ENCODE measurements around the gene NLE1.
"Not testable (repeated sequence)": the region's sequence is repeated elsewhere in the genome, so short reads cannot be mapped to it uniquely, and the experiment has no call there.

Gene NLE1

GRCh38 chr17:35110791-35111190, 31.3 kb downstream of the NLE1 start:
- H3K27me3 ChIP-seq (ENCODE audit: control insufficient read depth, insufficient read depth, low read length); H3K4me1 ChIP-seq (ENCODE audit: control insufficient read depth, insufficient read depth, low read length); H3K9ac ChIP-seq (ENCODE audit: low read length); H3K36me3 ChIP-seq (ENCODE audit: control insufficient read depth, insufficient read depth, low read length); H3K27ac ChIP-seq (ENCODE audit: low read depth, low read length); H3K4me3 ChIP-seq (ENCODE audit: low read length): not testable (repeated sequence)

- peaks cover 15% of the 10 kb centered on the region for H3K36me3 ChIP-seq (ENCODE audit: control insufficient read depth, insufficient read depth, low read length)
- no peak overlapping the region for H3K4me3 ChIP-seq (ENCODE audit: low read length)
- no peak overlapping the region for H3K27ac ChIP-seq (ENCODE audit: low read depth, low read length)
- no peaks in the 10 kb centered on the region for H3K4me1 ChIP-seq (ENCODE audit: control insufficient read depth, insufficient read depth, low read length)
- no peak overlapping the region for H3K9ac ChIP-seq (ENCODE audit: low read length)
- H3K27me3 ChIP-seq (ENCODE audit: control insufficient read depth, insufficient read depth, low read length): no peaks in the 10 kb centered on the region
Measured at GRCh38 chr17:35104844-35105450, 37.2 kb downstream of the NLE1 start.

- Histone ChIP-seq H3K36me3 (ENCODE audit: control insufficient read depth, insufficient read depth, low read length) (peaks cover 15% of the 10 kb centered on the region), H3K4me1 (ENCODE audit: control insufficient read depth, insufficient read depth, low read length) (no peaks in the 10 kb centered on the region), H3K27me3 (ENCODE audit: control insufficient read depth, insufficient read depth, low read length) (no peaks in the 10 kb centered on the region), H3K27ac (ENCODE audit: low read depth, low read length) (no peak overlapping the region), H3K4me3 (ENCODE audit: low read length) (no peak overlapping the region), H3K9ac (ENCODE audit: low read length) (no peak overlapping the region)
Measured at GRCh38 chr17:35103271-35103670, 38.8 kb downstream of the NLE1 start.

GRCh38 chr17:35101725-35102124, 40.4 kb downstream of the NLE1 start:
- H3K36me3 ChIP-seq (ENCODE audit: control insufficient read depth, insufficient read depth, low read length): peaks cover 15% of the 10 kb centered on the region

DNA sequence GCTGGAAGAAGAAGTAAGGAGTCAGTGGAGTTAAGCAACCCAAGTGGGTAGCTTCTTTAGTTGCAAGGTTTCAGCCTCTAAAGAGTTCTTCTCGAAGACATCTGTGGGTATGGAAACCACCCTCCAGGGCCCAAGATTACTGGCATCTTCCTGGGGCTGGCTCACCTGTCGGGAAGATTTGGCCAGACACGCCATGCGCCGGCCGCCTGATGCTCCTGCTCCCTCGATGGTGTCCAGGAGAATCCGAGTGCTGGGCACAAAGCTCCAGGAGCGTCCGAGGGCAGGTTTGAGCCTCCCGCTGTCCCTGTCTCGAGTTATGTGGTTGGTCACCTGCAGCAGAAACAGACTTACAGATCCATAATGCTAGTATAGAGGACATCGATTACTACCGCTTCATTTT, 41.1 kb downstream of the NLE1 start:
- no peak overlapping the region for H3K4me3 ChIP-seq (ENCODE audit: low read length)
- no peaks in the 10 kb centered on the region for H3K27me3 ChIP-seq (ENCODE audit: control insufficient read depth, insufficient read depth, low read length)
- no peaks in the 10 kb centered on the region for H3K4me1 ChIP-seq (ENCODE audit: control insufficient read depth, insufficient read depth, low read length)
- no peak overlapping the region for H3K27ac ChIP-seq (ENCODE audit: low read depth, low read length)
- H3K9ac ChIP-seq (ENCODE audit: low read length): no peak overlapping the region
- peaks cover 14% of the 10 kb centered on the region for H3K36me3 ChIP-seq (ENCODE audit: control insufficient read depth, insufficient read depth, low read length)

More at GRCh38 chr17:35101725-35102124, 40.4 kb downstream of the NLE1 start:
- H3K27me3 ChIP-seq (ENCODE audit: control insufficient read depth, insufficient read depth, low read length): no peaks in the 10 kb centered on the region
- H3K4me3 ChIP-seq (ENCODE audit: low read length): no peak overlapping the region
- H3K4me1 ChIP-seq (ENCODE audit: control insufficient read depth, insufficient read depth, low read length): no peaks in the 10 kb centered on the region
- H3K9ac ChIP-seq (ENCODE audit: low read length): no peak overlapping the region
- H3K27ac ChIP-seq (ENCODE audit: low read depth, low read length): no peak overlapping the region

DNA sequence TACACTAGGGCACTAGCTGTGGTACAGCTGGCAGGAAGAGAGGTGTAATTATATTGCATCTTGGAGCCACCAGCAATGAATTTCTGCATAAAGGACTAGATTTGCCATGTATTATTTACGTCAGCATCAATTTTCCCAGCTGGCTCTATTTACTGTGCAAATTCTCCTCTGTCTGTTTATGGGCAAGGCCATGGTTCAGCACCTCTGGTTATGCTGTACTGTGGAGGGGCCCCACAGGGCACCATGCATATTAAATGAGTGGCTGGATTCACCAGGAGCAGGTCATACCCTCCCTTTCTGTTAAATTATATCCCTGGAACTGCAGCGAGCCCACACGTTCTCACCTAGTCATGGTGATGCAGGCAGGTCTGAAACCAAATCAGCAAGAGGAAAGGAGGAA, 42.2 kb downstream of the NLE1 start:
- peaks cover 10% of the 10 kb centered on the region for H3K36me3 ChIP-seq (ENCODE audit: control insufficient read depth, insufficient read depth, low read length)
- no peak overlapping the region for H3K4me3 ChIP-seq (ENCODE audit: low read length)
- no peak overlapping the region for H3K27ac ChIP-seq (ENCODE audit: low read depth, low read length)
- no peak overlapping the region for H3K9ac ChIP-seq (ENCODE audit: low read length)
- H3K27me3 ChIP-seq (ENCODE audit: control insufficient read depth, insufficient read depth, low read length): no peaks in the 10 kb centered on the region
- H3K4me1 ChIP-seq (ENCODE audit: control insufficient read depth, insufficient read depth, low read length): no peaks in the 10 kb centered on the region

DNA sequence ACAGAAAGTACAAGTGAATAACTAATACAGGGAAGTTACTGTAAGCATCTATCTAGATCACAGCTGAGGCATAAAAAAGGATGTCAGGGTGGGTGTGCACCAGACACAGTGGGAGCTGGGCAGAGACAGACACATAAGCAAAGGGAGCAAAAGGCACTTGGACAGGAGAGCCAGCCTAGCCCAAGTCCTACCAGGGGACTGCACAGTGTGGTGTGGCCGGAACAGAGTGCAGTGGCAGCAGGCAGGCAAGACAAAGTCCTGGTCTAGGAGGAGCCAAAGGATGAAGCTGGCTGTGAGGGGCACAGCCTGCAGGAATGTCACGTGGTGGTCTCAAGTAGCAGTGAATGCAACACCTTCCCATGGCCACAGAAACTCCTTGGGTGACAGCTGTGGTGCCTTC, 44.3 kb downstream of the NLE1 start:
- H3K4me1 ChIP-seq (ENCODE audit: control insufficient read depth, insufficient read depth, low read length): no peaks in the 10 kb centered on the region
- H3K27ac ChIP-seq (ENCODE audit: low read depth, low read length): no peak overlapping the region
- no peaks in the 10 kb centered on the region for H3K27me3 ChIP-seq (ENCODE audit: control insufficient read depth, insufficient read depth, low read length)
- H3K9ac ChIP-seq (ENCODE audit: low read length): no peak overlapping the region
- no peak overlapping the region for H3K4me3 ChIP-seq (ENCODE audit: low read length)
- peaks cover 5% of the 10 kb centered on the region for H3K36me3 ChIP-seq (ENCODE audit: control insufficient read depth, insufficient read depth, low read length)

- Histone ChIP-seq H3K4me1 (ENCODE audit: control insufficient read depth, insufficient read depth, low read length) (no peaks in the 10 kb centered on the region), H3K27ac (ENCODE audit: low read depth, low read length) (no peak overlapping the region), H3K4me3 (ENCODE audit: low read length) (no peak overlapping the region), H3K36me3 (ENCODE audit: control insufficient read depth, insufficient read depth, low read length) (peaks cover 4% of the 10 kb centered on the region), H3K27me3 (ENCODE audit: control insufficient read depth, insufficient read depth, low read length) (no peaks in the 10 kb centered on the region), H3K9ac (ENCODE audit: low read length) (no peak overlapping the region)
Measured at GRCh38 chr17:35095741-35096140, 46.4 kb downstream of the NLE1 start.

DNA sequence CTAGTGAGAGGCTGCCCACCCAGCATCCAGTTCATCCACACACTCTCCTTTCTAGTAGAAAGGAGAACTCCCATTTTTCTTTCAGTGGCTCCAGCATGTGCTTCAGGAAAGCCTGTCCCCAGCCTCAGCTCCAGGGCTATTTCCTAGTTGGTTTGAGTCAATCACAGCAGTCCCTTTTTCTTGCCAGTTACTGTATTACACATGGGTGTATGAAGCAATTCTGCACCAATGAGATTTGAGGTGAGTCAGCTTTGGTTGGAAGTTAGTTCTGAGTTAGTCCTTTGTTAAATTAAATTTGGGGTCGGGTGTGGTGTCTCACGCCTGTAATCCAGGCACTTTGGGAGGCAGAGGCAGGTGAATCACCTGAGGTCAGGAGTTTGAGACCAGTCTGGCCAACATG, 47.2 kb downstream of the NLE1 start:
- Histone ChIP-seq H3K4me3 (ENCODE audit: low read length) (no peak overlapping the region), H3K27ac (ENCODE audit: low read depth, low read length) (no peak overlapping the region), H3K36me3 (ENCODE audit: control insufficient read depth, insufficient read depth, low read length) (no peaks in the 10 kb centered on the region), H3K4me1 (ENCODE audit: control insufficient read depth, insufficient read depth, low read length) (no peaks in the 10 kb centered on the region), H3K27me3 (ENCODE audit: control insufficient read depth, insufficient read depth, low read length) (no peaks in the 10 kb centered on the region), H3K9ac (ENCODE audit: low read length) (no peak overlapping the region)

DNA sequence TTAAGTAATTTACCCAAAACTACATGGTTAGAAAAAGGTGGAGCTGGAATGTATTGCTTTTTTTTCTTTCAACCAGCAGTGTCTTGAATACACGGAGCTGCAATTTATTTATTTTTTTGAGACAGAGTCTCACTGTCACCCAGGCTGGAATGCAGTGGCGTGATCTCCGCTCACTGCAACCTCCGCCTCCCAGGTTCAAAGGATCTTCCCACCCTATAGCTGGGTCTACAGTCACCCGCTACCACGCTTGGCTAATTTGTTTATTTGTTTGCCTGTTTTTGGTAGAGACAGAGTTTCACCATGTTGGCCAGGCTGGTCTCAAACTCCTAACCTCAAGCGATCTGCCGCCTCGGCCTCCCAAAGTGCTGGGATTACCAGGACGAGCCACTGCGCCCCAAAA, 51.4 kb downstream of the NLE1 start:
- H3K9ac ChIP-seq (ENCODE audit: low read length); H3K27ac ChIP-seq (ENCODE audit: low read depth, low read length); H3K27me3 ChIP-seq (ENCODE audit: control insufficient read depth, insufficient read depth, low read length); H3K36me3 ChIP-seq (ENCODE audit: control insufficient read depth, insufficient read depth, low read length); H3K4me3 ChIP-seq (ENCODE audit: low read length); H3K4me1 ChIP-seq (ENCODE audit: control insufficient read depth, insufficient read depth, low read length): not testable (repeated sequence)

DNA sequence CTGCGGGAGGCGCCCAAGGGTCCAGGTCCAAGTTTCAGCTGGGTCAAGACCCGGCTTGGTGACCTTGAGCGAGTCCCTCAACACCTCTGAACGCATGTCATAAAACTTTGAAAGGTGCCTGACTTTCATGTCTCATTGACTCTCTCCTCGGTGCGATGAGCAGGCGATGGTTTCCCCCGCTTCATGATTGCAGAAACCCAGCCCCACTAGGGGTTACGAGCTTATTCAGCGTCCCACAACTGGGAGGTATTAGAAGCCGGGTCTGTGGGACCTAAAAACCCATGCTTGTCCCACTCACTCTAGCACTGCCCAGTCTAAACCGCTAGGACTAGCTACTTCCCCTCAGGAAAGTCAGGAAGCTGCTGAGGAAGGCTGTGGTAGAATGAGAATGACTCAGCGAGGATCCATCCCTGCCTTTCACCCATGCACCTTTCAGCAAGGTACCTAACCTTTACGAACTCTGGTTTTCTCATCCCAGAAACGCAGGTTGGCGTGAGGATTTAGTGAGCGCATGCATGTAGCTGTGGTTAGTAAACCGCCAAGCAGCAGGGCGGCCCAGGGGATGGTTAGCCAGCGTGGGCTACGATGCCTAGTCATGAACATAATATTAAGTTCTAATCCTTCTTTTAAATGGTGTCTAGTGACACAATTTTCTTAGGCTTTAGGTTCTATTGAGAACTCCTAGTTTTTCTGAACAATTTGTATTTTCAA, 52.4 kb downstream of the NLE1 start:
- Histone ChIP-seq H3K4me3 (ENCODE audit: low read length) (peak overlapping the region; percentile 65), H3K27ac (ENCODE audit: low read depth, low read length) (peak overlapping the region; percentile 77), H3K36me3 (ENCODE audit: control insufficient read depth, insufficient read depth, low read length) (no peaks in the 10 kb centered on the region), H3K4me1 (ENCODE audit: control insufficient read depth, insufficient read depth, low read length) (peaks cover 5% of the 10 kb centered on the region), H3K9ac (ENCODE audit: low read length) (peak overlapping the region; percentile 45), H3K27me3 (ENCODE audit: control insufficient read depth, insufficient read depth, low read length) (no peaks in the 10 kb centered on the region)

DNA sequence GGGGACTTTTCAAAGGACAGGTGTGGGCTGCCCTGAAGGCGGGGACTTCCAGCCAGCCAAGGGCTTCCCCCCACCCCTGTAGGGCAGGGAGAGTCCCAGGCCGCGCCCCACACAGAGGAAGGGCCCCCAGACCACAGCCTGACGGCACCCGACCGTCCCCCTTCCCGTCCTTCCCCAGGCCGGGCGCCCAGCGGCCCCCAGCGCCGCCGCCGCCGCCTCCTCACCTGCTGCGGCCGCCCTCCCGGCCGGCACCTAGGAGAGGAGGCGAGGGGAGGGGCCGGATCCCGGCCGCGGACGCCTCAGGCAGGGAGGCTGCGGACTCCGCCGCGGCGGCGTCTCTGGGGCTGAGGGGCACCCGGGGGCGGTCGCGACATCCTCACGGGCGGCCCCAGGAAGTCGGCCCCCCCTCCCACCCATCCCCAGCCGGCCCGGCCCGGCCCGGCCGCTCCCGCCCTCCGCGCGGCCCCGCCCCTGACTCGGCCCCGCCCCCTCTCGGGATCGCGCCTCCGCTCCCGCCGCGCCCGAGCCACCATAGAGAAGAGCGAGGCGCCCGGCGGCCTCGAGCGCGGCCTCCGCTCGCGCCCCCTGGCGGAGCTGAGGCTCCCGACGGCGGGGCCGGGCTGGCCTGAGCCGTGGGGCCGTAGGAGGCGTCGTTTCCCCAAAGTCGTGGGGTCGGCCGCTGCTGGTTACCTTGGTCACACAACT, 53.1 kb downstream of the NLE1 start:
- Histone ChIP-seq H3K27me3 (ENCODE audit: control insufficient read depth, insufficient read depth, low read length) (no peaks in the 10 kb centered on the region), H3K27ac (ENCODE audit: low read depth, low read length) (peak overlapping the region; percentile 81), H3K9ac (ENCODE audit: low read length) (peak overlapping the region; percentile 45), H3K4me3 (ENCODE audit: low read length) (peak overlapping the region; percentile 73), H3K4me1 (ENCODE audit: control insufficient read depth, insufficient read depth, low read length) (peaks cover 5% of the 10 kb centered on the region), H3K36me3 (ENCODE audit: control insufficient read depth, insufficient read depth, low read length) (no peaks in the 10 kb centered on the region)
